CD4-positive, alpha-beta T cell treated with Interleukin-4 for 4 hours (primary cell): Measurements from ENCODE around the gene PRDM15.

ENCODE experiments used
- DNase-seq: peaks from one replicate; pipeline ENCODE4 v3.0.0-alpha.2; 2020

PRDM15 gene

DNA sequence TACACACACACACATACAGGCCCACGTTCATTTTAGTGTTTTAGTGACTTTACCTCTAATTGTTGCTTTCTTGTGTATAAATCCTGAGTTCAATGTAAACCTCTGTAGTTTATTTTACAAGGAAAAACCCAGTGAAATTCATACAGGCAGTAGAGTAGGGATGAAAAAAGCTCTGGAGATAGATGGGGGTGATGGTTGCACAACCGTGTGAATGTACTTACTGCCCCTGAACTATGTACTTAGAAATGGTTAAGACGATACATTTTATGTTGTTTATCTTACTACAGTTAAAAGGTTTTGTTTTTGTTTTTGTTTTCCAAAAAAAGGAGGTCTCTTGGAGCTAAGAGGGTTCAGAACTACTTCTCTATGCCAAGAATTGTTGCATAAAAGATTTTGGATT lies 29.7 kb upstream of the PRDM15 start:
- no peak for DNase-seq

GRCh38 chr21:41907496-41908258 lies 28.5 kb upstream of the PRDM15 start:
- DNase-seq = no peak

DNA sequence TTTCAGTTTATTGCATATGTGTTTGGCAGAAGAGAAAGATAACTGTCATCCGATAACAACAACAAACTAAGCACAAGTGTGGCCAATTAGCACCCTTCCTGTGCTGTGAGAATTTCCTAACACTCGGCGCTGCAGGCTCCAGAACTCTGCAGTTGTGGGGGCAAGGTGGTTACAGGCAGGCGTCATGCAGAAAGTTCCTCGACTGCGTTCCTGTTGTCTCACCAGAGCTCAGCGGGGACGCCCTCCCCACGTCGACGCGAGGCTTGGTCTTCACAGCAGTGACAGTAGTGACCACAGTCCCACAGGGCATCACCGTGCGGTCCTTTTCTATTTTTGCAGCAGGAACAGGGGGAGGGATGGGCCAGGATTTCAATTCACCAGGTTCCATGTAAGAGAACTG lies 27.6 kb upstream of the PRDM15 start:
- DNase-seq = no peak

DNA sequence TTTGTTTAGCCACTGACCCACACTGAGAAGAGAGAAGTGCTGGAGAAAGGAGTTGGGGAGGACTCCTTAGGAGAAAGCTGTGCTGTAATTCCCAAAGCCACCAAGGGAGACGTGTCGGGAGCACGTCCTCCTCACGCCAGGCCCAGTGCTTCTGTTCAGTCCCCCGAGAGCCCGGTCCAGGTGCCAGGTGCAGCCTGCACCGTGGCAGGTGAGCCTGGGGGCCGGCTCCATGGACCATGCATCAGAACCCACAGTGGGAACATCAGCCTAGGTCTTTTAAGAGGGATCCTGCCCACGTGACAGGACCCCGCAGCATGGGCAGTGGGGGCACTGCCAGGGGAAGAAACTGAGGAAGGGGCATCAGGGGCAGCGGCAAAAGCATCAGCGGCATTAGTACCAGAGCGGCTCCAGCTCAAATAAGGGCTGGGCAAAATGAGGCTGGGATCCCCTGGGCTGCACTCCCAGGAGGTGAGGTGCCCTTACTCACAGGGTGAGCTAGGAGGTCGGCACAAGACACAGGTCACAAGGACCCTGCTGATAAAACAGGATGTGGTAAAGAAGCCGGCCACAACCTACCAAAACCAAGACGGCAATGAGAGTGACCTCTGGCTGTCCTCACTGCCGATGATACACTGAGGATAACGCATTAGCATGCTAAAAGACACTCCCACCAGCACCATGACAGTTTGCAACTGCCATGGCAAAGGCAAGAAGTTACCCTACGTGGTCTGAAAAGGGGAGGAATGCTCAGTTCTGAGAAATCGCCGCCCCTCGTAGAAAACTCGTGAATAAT lies 24.6 kb upstream of the PRDM15 start:
- no peak for DNase-seq

DNA sequence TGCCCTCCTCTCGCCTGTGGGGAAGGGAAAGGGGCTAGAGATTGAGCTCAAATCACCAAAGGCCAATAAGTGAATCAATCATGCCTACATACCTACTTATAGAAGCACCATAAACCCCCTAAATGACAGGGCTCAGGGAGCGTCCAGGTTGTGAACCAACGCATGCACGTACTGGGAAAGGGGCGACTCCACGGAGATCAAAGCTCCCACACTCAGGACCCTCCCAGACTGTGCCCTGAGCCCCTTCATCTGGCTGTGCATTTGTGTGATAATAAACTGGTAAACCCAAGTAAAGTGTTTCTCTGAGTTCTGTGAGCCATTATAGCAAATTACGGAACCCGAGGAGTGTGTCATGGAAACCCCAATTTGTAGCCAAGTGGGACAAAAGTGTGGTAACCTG lies 23.8 kb upstream of the PRDM15 start:
- no peak for DNase-seq

- DNase-seq = no peak
These were observed 22.6 kb upstream of the PRDM15 start for GRCh38 chr21:41901782-41902181.

DNA sequence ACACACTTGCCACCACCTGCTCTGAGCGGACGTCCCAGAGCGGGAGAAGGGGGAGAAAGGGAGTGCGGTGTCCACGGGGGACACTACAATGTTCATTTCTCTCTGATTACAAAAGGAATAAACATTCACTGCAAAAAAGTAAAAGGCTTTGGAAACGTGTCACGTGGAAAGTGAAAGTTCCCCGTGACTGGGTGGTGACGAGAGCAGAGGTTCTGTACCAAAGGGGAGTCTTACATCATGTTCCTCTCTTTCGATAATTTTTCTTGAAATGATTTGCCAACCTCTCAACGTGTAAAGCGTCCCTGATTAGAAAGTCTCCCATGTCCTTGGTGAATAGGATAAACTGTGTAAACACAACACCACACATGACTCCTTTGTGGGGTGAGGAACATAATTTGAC lies 22.0 kb upstream of the PRDM15 start:
- no peak for DNase-seq

DNA sequence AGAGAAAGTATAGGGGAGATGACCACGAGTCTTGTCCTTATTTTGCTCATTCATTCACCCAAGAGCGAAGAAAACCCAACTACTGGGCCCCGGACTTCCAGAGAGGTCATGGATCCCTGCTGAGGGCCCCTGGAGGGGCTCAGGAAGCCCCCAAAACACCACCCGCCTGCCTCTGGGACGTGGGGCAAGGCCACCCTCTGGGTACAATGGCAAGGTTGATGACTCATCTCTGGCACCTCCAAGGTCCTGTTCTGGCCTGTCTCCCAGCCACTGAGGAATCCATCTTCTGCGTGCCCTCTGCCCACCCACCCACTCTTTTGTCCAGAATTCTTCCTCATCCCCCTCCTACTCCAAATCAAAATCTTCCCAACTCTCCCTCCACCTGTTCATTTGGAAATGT lies 21.3 kb upstream of the PRDM15 start:
- no peak for DNase-seq

DNA sequence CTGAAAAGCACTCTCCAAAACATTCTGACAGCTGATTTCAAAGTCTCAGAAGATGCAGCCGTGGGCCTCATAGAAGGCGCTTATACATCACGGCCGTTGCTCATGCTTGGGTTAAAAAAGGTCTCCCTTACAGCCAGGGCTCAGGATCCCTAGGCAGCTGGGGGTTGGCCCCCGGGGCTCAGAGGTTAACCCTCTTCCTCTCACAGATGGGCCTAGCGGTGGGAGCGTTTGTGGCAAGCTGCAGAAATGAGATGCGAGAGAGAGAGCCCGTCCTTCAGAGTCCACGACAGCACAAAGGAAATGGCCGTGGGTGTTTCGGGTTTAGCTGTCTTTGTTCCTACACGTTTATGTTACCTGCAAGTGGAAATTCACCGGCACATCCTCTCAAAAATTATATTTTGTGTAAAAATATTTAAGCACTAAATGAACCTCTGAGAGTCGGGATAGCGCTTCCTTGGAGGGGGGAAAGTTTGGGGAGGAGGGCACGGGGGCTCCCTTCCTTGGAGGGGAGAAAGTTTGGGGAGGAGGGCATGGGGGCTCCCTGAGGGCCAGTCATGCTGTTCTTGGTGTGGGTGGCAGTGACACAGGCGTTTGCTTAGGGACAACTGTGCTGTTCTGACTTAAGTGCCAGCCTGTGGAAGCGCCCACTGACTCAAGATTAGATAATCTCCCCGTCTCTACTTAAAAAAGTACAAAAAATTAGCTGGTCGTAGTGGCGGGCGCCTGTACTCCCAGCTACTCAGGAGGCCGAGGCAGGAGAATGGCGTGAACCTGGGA lies 20.5 kb upstream of the PRDM15 start:
- DNase-seq = peak; percentile 15

DNA sequence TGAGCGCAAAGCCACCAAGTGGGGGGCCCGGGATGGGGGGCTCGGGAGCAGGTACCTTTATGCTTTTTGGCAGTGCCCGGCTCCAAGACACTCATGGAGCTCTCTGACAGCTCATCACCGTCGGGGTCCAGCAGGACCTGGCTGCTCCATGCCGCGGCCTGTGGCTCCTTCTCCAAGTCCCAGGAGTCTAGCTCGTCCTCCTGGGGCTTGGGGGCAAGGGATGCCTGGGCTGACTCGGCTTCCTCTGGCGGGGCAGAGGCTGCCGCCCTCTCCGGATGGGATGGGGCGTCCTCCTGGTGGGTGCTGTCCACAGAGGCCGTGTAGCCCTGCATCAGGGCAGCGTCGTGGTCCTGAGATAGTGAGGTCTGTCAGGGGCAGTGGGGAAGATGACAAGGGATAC lies 19.9 kb upstream of the PRDM15 start:
- DNase-seq = no peak

GRCh38 chr21:41897700-41898099 lies 18.6 kb upstream of the PRDM15 start:
- no peak for DNase-seq

DNA sequence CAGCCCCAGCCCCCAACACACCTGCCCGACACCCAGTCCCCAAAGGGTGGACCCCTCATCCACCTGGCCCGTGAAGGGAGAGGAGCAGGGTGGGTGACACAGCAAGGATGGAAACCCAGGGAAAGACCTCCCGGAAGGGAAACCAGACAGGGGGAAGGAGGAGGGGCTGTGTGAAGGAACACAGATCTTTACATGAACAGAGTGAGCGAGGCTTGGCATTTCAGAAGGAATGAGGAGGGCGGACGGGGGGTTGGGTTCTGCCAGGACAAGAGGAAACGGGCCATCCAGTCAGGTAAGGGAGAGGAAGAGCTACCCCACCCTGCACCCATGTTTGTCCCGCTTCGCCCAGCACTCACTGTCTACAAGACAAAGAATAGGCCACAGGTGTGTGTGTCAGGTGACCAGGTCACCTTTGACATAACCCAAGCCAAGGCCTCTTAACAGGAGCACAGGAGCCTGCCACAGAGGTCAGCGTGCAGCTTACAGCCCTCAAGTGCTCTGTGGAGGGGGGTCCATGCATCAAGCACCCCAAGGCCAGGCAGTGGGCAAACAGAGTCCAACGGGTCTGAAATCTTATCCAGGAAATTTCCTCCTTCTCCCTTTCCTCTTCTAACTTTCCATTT lies 18.0 kb upstream of the PRDM15 start:
- DNase-seq = no peak

- peak; percentile 45 for DNase-seq
These were observed 16.7 kb upstream of the PRDM15 start for GRCh38 chr21:41895643-41896493.

DNA sequence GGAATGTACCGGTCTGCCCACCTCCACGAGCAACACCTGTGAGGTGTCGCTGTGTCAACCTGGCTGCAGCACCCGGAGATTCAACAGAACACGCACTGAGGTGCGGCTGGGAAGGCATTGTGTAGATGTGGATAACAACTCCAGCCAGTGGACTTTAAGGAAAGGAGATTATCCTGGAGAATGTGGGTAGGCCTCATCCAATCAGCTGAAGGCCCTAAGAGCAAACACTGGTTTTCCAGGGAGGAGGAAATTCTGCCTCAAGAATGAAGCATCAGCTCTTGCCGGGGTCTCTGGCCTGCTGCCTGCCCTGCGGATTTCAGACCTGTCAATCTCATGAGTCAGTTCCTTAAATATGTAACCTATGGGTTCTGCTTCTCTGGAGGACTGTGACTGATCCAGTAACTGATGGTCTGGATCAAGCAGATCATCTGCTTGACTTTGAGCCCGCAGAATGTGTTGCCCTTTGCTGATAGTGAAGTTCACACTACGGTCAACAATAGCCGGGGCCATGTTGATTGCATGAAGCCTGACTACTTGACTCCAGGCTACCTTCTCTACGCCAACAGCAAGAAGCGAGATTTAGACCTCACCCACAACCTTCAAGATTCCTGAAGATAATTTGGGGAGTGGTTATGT lies 15.9 kb upstream of the PRDM15 start:
- no peak for DNase-seq

GRCh38 chr21:41894511-41894910 lies 15.4 kb upstream of the PRDM15 start:
- no peak for DNase-seq

GRCh38 chr21:41892726-41893125 lies 13.6 kb upstream of the PRDM15 start:
- DNase-seq = no peak

DNA sequence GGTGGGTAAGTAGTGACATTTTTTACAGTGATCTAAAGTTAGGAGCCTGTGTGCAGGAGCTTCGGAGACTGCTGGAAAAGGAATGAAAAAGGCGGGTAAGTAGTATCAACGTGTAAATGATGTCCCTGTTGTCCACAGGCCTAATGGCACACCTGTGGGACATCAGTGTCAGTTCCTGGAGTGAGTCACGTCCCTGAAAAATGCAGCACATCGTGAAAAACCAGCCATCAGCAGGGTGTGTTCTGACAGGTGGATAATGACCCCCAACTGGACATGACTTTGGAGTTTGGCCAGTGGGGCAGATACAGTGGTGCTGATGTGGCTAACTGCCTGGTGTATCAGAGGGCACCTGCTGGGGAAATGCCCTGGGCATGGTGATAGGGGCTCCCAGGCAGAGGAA lies 12.0 kb upstream of the PRDM15 start:
- DNase-seq = no peak

- DNase-seq = no peak
These were observed 11.2 kb upstream of the PRDM15 start for GRCh38 chr21:41890355-41890754.

GRCh38 chr21:41888749-41889376 lies 9.7 kb upstream of the PRDM15 start:
- no peak for DNase-seq

GRCh38 chr21:41887667-41888066 lies 8.5 kb upstream of the PRDM15 start:
- no peak for DNase-seq

GRCh38 chr21:41886328-41886727 lies 7.2 kb upstream of the PRDM15 start:
- no peak for DNase-seq
